ENCODE data around the gene MMP13. TPM values are rescaled to one million over a fixed set of nuclear protein-coding genes. Genes with fewer than 3 reads are reported as not detected.

The MMP13 gene
- total and polyA plus RNA-seq, 5 experiments from 2014 or later = not detected

DNA sequence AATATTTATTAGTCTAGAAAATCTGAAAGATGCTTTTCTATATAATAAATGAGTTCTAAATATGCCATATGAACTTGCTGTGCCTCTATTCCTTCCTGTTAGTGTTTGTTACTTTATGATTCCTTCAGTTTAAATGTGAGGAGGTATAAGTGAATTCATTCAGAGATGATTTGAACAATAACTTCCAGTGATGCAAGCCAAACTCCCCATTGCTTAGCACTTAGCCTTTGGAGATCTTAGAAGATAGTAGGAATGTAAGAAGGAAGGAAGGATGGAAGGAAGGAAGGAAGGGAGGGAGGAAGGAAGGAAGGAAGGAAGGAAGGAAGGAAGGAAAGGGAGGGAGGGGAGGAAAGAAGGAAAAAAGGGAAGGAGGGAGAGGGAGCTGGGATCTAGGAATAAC is 25.1 kb downstream of the MMP13 start:
- Mint-ChIP-seq H3K9me3 (no peaks in the 10 kb centered on the region), H3K36me3 (no peaks in the 10 kb centered on the region), H3K27me3 (peaks cover 1 to 16% (median 6%) of the 10 kb centered on the region in 5 donors), H3K27ac (no peak overlapping the region), H3K4me3 (no peak overlapping the region), H3K4me1 (no peaks in the 10 kb centered on the region)
- ATAC-seq (no peak), DNase-seq (no peak)
- POLR2A ChIA-PET = no interaction called here

- ATAC-seq (no peak), DNase-seq (no peak)
- Mint-ChIP-seq H3K27ac (no peak overlapping the region), H3K9me3 (no peaks in the 10 kb centered on the region), H3K27me3 (peaks cover 0 to 15% (median 5%) of the 10 kb centered on the region in 5 donors), H3K4me3 (no peak overlapping the region), H3K4me1 (no peaks in the 10 kb centered on the region), H3K36me3 (no peaks in the 10 kb centered on the region)
- POLR2A ChIA-PET = no interaction called here
These were observed 25.6 kb downstream of the MMP13 start for GRCh38 chr11:102929972-102930371.

DNA sequence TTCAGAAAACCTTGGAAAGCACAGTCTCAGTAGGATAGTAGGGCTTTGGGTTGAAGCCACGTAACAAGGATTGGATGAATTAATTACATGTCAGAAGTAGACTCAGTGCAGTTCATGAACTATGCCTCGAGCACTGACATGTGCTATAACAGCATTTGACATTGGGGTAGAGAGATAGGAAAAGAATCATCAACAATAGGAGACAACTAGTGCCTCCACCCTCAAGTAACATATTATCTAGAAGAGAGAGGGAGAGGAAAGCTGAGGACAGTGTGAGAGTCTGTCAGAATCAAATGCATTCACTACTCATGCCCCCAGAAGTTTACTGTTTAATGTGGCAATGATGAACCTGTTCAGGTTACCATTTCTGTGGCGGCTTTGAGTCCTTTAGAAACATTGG is 26.4 kb downstream of the MMP13 start:
- DNase-seq = no peak
- Mint-ChIP-seq H3K9me3 (no peaks in the 10 kb centered on the region), H3K4me1 (no peaks in the 10 kb centered on the region), H3K36me3 (no peaks in the 10 kb centered on the region), H3K27me3 (peaks cover 0 to 13% (median 3%) of the 10 kb centered on the region in 5 donors), H3K27ac (no peak overlapping the region), H3K4me3 (no peak overlapping the region)
- no peak for ATAC-seq
- POLR2A ChIA-PET = no interaction called here

DNA sequence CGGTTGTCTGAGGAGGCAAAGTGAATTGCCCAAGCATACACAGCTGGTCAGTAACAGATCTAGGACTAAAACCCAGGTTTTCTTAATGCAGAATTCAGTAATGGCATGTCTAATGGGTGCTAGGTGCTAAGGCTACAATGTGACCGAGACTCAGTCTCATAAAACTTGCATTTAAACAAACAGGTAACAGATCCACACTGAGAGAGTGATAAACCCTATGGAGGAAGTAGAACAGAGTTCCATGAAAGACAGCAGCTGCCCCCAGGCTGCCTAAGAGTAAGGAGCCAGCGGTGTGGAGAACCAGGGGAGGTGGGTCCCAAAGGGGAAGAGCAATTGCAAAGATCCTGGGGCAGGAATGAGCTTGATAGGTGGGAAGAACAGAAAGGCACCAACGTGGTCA is 27.3 kb downstream of the MMP13 start:
- Mint-ChIP-seq H3K4me1 (no peaks in the 10 kb centered on the region), H3K27ac (no peak overlapping the region), H3K4me3 (no peak overlapping the region), H3K36me3 (no peaks in the 10 kb centered on the region), H3K9me3 (no peaks in the 10 kb centered on the region), H3K27me3 (peaks cover 0 to 13% (median 5%) of the 10 kb centered on the region in 5 donors)
- ATAC-seq (no peak), DNase-seq (no peak)
- POLR2A ChIA-PET = no interaction called here

- Mint-ChIP-seq H3K9me3 (no peaks in the 10 kb centered on the region), H3K4me3 (no peak overlapping the region), H3K27ac (no peak overlapping the region), H3K27me3 (peaks cover 0 to 10% (median 8%) of the 10 kb centered on the region in 5 donors), H3K4me1 (no peaks in the 10 kb centered on the region), H3K36me3 (no peaks in the 10 kb centered on the region)
- POLR2A ChIA-PET = no interaction called here
- DNase-seq = no peak
- ATAC-seq = no peak
These were observed 27.9 kb downstream of the MMP13 start for GRCh38 chr11:102927624-102927990.

- Mint-ChIP-seq H3K4me1 (no peaks in the 10 kb centered on the region), H3K36me3 (no peaks in the 10 kb centered on the region), H3K27ac (no peak overlapping the region), H3K4me3 (no peak overlapping the region), H3K27me3 (peaks cover 0 to 9% (median 8%) of the 10 kb centered on the region in 5 donors), H3K9me3 (no peaks in the 10 kb centered on the region)
- POLR2A ChIA-PET = no interaction called here
- no peak for ATAC-seq
- DNase-seq = no peak
These were observed 28.4 kb downstream of the MMP13 start for GRCh38 chr11:102926961-102927623.

- H3K4me3 Mint-ChIP-seq = no peak overlapping the region
These were observed 29.0 kb downstream of the MMP13 start for GRCh38 chr11:102926517-102926916.

DNA sequence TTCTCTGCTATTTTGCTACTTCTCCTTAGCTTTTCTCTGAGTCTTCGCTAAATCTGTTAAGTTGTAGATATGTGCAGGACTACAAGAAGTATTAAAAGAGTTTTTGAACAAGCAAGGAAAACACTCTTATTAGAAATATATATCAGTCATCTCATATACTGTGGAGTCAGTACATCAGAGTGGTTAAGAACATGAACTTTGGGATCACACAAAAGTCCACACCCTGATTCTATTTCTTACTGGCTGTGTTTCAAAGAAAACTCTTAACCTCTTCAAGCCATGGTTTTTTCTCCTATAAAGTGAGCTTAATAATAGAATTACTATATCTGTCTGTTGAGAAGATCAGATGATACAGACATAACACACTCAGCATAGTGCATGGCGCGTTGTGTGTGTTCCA is 29.5 kb downstream of the MMP13 start:
- H3K27ac Mint-ChIP-seq = no peak overlapping the region
- no peak for DNase-seq
- no peaks in the 10 kb centered on the region for H3K4me1 Mint-ChIP-seq
- no peak overlapping the region for H3K4me3 Mint-ChIP-seq
- no peaks in the 10 kb centered on the region for H3K36me3 Mint-ChIP-seq
- H3K27me3 Mint-ChIP-seq = peaks cover 0 to 13% (median 8%) of the 10 kb centered on the region in 5 donors
- no peaks in the 10 kb centered on the region for H3K9me3 Mint-ChIP-seq
- ATAC-seq = no peak
- POLR2A ChIA-PET = no interaction called here

More at GRCh38 chr11:102926517-102926916, 29.0 kb downstream of the MMP13 start:
- no peaks in the 10 kb centered on the region for H3K9me3 Mint-ChIP-seq
- peaks cover 0 to 12% (median 10%) of the 10 kb centered on the region in 5 donors for H3K27me3 Mint-ChIP-seq
- no peaks in the 10 kb centered on the region for H3K4me1 Mint-ChIP-seq
- ATAC-seq = no peak
- no peaks in the 10 kb centered on the region for H3K36me3 Mint-ChIP-seq
- POLR2A ChIA-PET = no interaction called here
- no peak overlapping the region for H3K27ac Mint-ChIP-seq
- DNase-seq = no peak

DNA sequence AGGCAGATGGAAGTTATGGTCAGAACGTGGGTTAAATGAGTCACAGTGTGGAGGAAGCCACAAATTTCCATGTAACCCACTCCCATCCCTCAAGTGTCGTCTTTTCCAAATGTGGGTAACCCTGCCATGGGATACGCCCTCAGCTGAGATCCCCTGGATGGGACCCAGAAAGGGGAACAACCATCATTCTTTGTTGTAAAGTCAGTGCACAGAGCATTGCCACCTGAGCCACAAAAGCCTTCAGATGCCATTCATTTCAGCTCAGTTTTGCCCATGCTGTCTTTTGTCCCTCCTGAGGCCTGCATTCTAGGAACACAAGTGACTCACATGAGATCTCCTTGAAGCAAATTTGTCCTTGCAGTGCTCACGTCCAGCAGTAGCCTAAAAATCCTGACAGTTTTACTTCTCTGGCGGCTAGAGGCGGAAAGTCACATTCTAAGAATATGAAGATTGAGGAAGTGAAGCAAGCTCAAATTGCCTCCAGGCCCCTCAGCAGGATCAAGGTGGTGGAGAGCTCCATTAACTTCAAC is 30.6 kb downstream of the MMP13 start:
- DNase-seq = no peak
- Mint-ChIP-seq H3K27me3 (peaks cover 6 to 18% (median 11%) of the 10 kb centered on the region in 5 donors), H3K36me3 (no peaks in the 10 kb centered on the region), H3K4me1 (peaks cover 0 to 6% (median 5%) of the 10 kb centered on the region in 4 donors), H3K9me3 (no peaks in the 10 kb centered on the region), H3K27ac (no peak overlapping the region), H3K4me3 (no peak overlapping the region)
- ATAC-seq = no peak
- POLR2A ChIA-PET = no interaction called here

DNA sequence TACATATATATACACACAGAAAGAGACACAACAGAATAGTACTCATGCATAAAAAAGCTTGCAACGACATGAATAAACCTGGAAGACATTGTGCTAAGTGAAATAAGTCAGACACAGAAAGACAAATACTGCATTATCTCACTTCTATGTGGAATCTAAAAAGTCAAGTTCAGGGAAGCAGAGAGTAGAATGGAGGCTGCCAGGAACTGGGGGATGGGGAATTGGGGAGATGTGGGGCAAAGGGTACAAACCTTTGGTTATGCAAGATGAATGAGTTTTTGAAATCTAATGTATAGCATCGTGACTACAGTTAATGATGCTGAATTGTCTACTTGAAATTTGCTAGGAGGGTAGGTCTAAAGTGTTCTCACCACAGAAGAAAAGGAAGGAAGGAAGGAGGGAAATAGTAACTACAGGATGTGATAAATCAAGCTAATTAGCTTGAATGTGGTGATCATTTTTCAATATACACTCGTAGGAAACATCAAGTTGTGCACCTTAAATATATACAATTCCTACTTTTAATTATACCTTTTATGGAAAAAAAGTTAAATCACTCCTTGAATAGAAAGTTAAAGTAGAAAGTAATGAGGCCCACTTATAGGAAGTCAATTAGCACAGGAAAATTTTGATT is 33.8 kb downstream of the MMP13 start:
- Mint-ChIP-seq H3K27ac (no peak overlapping the region), H3K4me3 (no peak overlapping the region), H3K4me1 (peaks cover 0 to 7% (median 6%) of the 10 kb centered on the region in 4 donors), H3K36me3 (no peaks in the 10 kb centered on the region), H3K27me3 (peaks cover 8 to 20% (median 10%) of the 10 kb centered on the region in 5 donors), H3K9me3 (no peaks in the 10 kb centered on the region)
- ATAC-seq = no peak
- POLR2A ChIA-PET = no interaction called here
- DNase-seq = no peak

GRCh38 chr11:102920118-102920684 is 35.3 kb downstream of the MMP13 start:
- no peak for DNase-seq
- POLR2A ChIA-PET = no interaction called here
- ATAC-seq = no peak

DNA sequence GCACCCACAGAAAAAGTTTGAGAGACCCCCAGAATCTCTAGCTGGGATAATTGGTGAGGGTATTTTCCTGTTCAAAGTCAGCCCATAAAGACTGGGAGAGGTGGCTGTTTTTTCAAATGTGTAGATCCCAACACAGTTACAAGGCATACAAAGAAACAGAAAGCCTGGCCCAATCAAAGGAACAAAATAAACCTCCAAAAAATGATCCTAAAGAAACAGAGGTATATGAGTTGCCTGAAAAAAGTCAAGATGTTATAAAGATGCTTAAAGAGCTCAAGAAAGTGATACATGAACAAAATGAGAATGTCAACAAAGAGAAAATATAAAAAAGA is 40.5 kb downstream of the MMP13 start:
- H3K4me1 Mint-ChIP-seq = peaks cover 0 to 2% (median 1%) of the 10 kb centered on the region in 4 donors
- H3K27me3 Mint-ChIP-seq = peaks cover 0 to 20% (median 5%) of the 10 kb centered on the region in 5 donors
- DNase-seq (no peak), ATAC-seq (no peak)
- H3K27ac Mint-ChIP-seq = no peak overlapping the region
- no peak overlapping the region for H3K4me3 Mint-ChIP-seq
- H3K36me3 Mint-ChIP-seq = no peaks in the 10 kb centered on the region
- POLR2A ChIA-PET = no interaction called here
- H3K9me3 Mint-ChIP-seq = no peaks in the 10 kb centered on the region

More at GRCh38 chr11:102920118-102920684, 35.3 kb downstream of the MMP13 start:
- Mint-ChIP-seq H3K36me3 (no peaks in the 10 kb centered on the region), H3K4me3 (peak overlapping the region in 1 of 10 donors; percentile 1), H3K27me3 (peaks cover 7 to 24% (median 11%) of the 10 kb centered on the region in 5 donors), H3K4me1 (peaks cover 0 to 7% (median 6%) of the 10 kb centered on the region in 4 donors), H3K27ac (no peak overlapping the region), H3K9me3 (no peaks in the 10 kb centered on the region)

DNA sequence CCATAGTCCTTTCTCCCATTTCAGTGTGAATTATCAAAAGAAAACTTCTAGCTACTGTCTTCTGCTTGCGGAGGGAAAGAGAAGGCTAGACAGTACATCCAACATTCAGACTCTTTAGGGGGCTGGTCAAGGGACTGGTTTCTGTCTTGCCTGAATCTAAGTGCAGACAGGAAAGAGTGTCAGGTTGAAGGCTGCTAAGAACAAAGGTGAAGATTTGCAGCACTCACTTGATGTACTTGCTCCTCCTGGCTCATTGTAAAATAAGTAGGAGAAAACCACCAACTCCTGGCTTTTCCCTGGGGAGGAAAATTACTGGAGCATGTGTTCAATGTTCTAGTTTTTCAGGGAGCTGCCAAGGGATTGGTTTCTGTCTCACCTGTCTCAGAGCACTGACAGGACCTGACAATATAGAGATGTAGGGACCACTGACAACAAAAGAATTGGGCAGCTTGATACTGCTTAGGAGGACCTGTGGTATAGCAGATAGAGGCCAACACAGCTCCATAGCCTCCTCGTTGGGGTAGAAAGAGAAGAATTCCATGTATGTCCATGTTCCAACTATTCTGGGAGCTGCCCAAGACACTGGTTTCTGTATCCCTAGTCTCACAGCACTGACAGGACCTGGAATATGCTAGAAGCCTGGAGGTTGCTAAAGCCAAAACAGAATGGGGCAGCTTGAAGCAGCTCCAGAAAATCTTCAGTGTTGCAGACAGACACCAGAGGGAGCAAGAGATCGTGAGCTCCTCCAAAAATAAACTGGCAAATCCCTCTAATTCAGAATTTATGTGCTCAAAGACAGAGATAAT is 41.1 kb downstream of the MMP13 start:
- Mint-ChIP-seq H3K36me3 (no peaks in the 10 kb centered on the region), H3K4me1 (no peaks in the 10 kb centered on the region), H3K27me3 (peaks cover 0 to 20% (median 4%) of the 10 kb centered on the region in 5 donors), H3K27ac (no peak overlapping the region), H3K9me3 (peaks cover 0 to under 1% (median 0%) of the 10 kb centered on the region in 9 donors), H3K4me3 (no peak overlapping the region)
- POLR2A ChIA-PET = no interaction called here
- no peak for DNase-seq
- no peak for ATAC-seq
